GM19467 (cell line): Measurements from ENCODE around the gene TMEM132E.

Experiments
- ATAC-seq: cut with Tn5 transposase; IDR thresholded peaks from one replicate; pipeline ENCODE4 v1.9.1; 2021; ENCODE audit warnings: mild to moderate bottlenecking, moderate library complexity; ENCODE audit not compliant: unreplicated experiment

Gene TMEM132E

DNA sequence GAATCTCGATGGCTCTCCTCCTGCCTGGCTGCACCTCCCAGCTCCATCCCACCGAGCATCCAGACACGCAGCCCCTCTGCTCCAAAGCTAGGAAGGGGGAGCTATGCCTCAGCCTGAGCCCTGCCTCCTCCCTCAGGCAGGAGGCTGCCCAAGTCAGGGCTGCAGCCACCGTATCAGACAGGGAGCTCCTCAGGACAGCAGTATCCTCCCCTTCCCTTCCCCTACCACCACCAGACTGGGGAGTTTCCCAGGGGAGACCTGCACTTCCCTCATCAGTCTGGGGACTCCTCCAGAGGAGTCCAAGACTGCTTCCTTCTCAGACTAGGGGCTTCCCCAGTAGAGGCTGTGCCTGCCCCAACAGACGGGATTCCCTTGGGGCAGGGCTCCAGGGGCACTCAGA lies 17.5 kb downstream of the TMEM132E start:
- no peak for ATAC-seq

DNA sequence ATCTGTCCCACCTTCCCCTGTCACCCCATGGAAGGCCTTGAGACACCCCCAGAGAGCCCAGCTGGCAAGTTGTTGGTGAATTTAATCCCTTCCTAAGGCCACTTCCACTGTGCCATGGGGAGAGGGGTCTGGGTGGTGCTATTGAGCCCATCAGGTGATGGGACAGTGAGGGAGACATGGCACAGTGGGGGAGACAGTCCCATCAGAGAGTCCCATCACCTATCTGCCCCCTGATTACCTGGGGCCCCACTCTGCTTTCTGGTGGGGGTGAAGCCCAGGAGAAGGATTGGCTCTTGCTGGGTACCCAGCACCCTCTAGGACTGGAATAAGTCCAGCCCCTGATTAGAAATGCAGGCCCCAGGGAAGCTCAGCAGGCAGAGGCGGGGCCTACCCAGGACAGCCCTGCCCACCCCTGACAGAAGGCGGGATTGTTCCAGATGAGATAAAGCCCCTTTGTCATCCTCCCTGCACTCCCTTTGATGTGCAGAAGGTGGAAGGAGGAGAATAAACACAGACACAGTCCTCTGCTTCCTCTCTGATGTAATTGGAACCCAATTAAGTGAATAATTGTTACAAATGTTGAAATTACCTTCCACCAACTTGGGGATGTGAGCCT lies 18.9 kb downstream of the TMEM132E start:
- no peak for ATAC-seq

- no peak for ATAC-seq
These were observed 22.0 kb downstream of the TMEM132E start for GRCh38 chr17:34601416-34601815.

DNA sequence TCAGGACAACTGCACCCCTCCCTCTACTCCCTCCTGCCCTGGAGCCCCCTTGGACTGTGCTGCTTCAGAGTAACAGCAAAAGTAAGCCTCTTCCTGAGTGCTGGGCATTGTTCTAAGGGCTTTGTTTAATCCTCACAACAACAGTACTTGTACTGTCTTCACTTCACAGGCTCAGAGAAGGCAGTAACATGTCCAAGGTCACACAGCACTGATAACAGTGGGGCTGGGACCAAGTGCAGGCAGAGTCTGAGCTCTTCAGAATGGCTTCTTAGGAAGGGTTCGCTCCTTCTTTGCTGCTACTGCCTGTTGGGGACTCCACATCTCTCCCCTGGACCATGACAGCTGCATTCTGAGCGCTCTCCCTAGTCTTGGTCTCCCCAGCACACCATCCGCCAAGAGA lies 24.6 kb downstream of the TMEM132E start:
- ATAC-seq, result no peak

GRCh38 chr17:34606763-34607162 lies 27.4 kb downstream of the TMEM132E start:
- ATAC-seq, result no peak

DNA sequence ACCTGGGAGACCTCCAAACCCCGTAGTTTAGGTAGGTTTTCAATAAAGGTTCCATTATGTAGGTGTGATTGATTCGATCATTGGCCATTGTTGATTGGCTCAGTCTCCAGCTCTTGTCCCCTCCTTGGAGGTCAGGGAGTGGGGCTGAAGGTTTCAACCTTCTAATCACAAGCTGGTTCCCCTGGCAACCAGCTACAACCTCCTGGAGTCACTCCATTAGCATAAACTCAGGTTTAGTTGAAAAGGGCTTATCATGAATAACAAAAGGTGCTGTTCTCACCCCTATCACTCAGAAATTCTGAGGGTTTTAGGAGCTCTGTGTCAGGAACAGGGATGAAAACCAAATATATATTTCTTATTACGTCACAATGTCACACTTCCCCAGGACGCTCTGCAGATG lies 28.5 kb downstream of the TMEM132E start:
- ATAC-seq, result no peak

GRCh38 chr17:34609210-34609609 lies 29.8 kb downstream of the TMEM132E start:
- ATAC-seq, result no peak

DNA sequence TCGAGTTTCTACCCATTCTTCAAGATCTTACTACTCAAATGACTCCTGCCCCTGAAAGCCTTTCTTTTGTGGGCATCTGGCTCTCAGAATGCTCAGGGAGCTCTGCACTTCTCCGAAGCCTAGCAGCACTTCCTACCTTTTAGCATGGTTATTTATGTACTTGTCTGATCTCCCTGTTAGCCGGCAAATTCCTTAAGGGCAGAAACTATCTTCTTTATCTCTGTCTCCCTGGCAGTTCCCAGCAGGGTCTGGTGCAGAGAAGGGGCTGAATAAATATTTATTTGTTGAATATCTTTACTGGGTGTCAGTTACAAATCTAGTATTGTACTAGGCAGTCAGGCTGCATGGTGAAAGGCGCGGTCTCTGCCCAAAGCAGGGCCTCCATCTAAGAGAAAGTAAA lies 30.7 kb downstream of the TMEM132E start:
- no peak for ATAC-seq

GRCh38 chr17:34610506-34610905 lies 31.1 kb downstream of the TMEM132E start:
- ATAC-seq, result no peak

- ATAC-seq, result no peak
These were observed 34.0 kb downstream of the TMEM132E start for GRCh38 chr17:34613064-34614019.

GRCh38 chr17:34614698-34615097 lies 35.3 kb downstream of the TMEM132E start:
- ATAC-seq, result no peak

DNA sequence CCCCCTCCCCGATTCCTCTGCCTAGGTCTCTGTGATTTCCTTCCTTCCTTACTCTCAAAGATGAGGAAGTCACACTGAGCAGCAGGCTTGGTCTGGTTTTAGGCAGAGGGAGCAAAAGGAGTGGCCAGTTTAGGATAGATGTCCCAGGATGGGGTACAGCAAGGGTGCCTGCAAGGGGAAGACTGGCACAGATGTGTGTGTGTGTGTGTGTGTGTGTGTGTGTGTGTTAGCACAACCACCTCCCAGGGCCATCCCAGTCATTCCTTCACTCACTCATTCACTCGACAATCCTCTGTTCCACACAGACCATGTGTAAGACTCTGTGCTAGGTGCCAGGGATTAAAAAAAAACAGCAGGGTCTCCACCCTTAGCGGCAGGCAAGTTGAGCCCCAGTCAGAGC lies 35.9 kb downstream of the TMEM132E start:
- ATAC-seq, result no peak

- no peak for ATAC-seq
These were observed 36.8 kb downstream of the TMEM132E start for GRCh38 chr17:34616148-34616547.

DNA sequence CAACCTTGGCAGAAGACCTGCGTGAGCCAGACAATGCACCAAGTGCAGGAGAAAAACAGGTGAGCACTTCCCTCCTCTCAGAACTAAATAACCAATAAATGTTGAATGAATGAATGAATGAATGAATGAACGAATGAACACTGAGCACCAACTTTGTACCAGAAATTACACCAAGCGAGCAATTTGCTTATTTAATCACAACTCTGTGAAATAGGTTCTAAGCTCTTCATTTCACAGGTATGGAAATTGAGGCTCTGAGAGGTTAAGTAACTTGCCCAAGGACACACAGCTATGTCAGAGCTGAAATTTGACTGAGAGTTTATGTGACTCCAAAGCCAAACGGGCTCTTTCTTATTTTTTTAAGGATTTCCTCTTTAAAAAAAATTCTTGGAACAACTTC lies 38.0 kb downstream of the TMEM132E start:
- no peak for ATAC-seq

DNA sequence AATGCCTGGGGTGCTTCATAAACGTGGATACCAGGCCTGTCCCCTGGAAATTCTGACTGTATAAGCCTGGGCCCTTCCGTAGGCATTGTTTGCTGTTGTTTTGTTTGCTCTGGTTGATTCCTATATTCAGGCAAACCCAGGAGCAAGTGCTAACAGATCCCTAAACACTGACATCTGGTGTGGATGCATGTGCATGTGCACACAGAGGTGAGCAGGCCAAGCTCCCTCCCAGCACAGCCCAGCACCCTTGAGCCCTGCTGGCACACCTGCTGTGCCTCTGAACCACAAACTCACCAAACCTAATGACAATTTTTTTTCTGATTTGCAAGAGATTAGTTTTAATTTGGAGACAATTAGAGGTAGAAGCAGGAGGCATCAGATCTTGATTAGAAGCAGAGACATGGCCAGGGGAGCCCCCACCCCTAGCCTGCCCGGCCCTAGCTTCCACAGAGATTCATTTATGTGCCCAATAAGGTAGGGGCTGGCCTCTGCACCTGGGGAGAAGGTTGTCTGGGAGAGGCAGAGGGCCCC lies 40.4 kb downstream of the TMEM132E start:
- ATAC-seq, result no peak

GRCh38 chr17:34620458-34620857 lies 41.1 kb downstream of the TMEM132E start:
- ATAC-seq, result no peak

GRCh38 chr17:34622862-34623623 lies 43.7 kb downstream of the TMEM132E start:
- ATAC-seq, result no peak

DNA sequence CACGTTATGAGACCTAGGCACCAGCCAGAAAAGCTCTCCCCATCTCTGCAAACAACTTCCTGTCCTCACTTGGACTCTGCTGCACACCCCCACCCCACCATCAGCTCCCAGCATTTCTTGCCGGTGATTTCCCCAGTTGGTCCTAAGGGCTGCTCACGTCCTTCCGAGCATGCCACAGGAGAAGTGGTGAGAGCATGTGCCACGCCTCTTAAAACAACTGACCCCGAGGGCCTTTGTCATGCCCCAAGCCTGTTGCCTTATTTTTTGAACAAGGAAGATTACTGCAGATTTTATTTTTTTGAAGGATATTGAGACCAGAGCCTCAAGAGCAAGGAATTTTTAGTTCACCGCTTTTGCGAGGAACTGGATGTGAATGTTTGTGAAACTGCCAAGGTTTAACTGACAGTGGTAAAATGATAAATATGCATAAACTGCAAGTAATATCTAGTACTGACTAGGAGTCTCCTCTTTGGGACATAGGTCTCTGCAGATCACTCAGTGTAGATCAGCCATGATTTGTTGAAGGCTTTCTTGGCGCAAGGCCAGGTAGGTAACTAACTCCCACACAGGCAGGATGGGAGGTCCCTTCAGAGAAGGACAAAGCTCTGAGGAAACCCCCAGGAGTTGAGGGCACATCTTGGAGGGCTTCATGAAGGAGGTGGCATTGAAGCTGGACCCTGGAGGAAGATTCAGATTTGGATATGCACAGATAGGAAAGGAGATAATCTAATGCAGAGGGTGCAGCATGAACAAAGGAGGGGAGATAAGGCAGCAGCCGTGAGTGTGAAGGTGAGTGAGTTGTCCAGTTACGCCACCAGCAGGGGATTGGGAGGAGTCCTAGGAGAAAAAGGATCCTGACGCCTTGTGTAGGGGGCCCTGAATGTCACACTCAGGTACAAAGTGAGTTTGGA lies 44.7 kb downstream of the TMEM132E start:
- ATAC-seq, result no peak

GRCh38 chr17:34624767-34625383 lies 45.5 kb downstream of the TMEM132E start:
- ATAC-seq, result no peak
